HTR-8/SVneo (cell line): ENCODE measurements around the gene KYNU.
"Not testable (repeated sequence)": the region's sequence is repeated elsewhere in the genome, so short reads cannot be mapped to it uniquely, and the experiment has no call there.

Experiments used
- DNase-seq: peaks from one replicate; pipeline ENCODE4 v3.0.0; 2011; ENCODE audit warnings: low spot score, mixed read lengths; ENCODE audit not compliant: insufficient read length
- FAIRE-seq: peaks from 2 replicates; lab custom pipeline; 2011; peaks lifted over from hg19 to GRCh38; lab: Jason Lieb, UNC

KYNU gene

DNA sequence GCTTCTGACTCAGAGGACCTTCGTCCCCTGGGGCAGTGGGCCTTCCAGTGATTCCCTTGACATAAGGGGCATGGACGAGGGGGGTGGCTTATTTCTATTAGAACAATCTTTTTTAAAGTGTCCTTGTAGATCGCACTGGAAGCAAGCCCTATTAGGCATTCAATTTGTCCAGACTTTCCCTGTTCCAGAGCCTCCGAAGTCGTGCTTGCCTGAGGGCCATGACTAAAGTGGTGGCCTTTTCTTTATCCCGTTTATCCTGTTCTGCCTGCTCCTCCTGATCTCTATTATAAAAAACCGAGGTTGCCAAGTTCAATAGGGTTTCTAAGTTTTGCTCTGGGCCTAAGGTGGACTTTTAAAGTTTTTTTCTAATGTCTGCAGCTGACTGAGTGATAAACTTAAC is 26.3 kb downstream of the KYNU start:
- FAIRE-seq, DNase-seq: not testable (repeated sequence)

DNA sequence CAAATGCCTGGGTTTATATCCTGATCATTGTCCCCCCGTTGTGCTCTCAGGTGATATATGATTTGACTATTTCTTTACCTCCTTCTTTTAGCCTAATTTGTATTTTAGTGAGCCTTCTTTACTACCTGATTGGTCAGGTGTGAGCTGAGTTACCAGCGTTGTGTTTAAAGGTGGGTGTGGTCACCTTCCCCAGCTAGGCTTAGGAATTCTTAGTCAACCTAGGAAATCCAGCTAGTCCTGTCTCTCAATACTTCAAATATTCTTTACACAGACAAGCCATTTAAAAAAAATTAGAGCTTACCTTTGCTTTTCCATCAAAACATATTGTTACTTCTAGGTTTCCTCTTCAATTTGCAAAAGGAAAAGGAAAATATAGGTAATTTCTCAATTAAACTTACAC is 30.2 kb downstream of the KYNU start:
- DNase-seq = no peak
- FAIRE-seq = no peak

DNA sequence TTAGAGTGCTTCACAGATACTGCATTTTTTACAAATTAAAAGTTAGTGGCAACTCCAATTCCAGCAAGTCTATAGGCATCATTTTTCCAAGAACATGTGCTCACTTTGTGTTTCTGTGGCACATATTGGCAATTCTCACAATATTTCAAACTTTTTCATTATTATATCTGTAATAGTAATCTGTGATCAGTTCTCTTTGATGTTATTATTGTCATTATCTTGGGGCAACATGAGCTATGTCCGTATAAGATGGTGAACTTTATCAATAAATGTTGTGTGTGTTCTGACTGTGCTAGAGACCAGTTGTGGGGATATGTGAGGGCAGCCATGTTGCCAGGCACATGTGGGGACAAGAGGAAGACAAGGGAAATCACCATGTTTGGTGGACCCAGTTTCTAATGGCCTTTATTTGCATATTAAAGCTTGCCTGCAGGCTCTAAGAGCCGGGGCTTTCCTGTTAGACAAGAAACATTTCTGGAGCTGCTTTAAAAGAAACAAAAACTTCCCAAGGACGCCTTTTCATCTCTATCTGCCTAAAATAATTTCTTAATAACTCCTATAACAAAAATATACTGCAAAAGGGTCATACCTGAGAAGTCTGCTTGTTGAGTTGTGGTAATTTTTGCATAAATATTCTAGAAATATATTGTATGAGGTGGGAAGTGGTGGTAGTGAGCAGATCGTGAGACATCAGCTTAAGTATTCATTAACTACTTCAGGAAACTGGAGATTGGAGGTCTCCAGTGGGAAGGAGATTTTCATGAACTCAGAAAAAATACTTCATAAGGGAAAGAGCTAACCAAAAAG is 37.2 kb downstream of the KYNU start:
- no peak for DNase-seq
- FAIRE-seq = no peak

DNA sequence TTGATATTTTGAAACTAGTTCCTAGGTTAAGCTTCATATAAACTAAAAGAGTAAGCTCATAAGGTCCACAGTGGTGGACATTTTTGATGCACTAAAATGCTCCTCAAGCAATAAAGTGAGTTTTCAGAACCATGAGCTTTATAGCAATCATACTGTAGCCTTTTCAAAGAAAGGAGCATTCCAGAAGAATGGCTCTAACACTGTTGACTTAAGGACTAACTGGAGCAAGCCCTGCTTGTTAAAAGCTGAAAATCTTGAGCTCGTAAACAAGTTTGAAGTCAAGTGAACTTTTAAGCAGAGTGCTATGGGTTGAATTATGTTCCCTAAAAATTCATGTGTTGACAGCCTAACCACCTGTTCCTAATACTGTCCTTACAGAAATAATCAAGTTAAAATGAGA is 38.0 kb downstream of the KYNU start:
- FAIRE-seq (no peak), DNase-seq (no peak)

DNA sequence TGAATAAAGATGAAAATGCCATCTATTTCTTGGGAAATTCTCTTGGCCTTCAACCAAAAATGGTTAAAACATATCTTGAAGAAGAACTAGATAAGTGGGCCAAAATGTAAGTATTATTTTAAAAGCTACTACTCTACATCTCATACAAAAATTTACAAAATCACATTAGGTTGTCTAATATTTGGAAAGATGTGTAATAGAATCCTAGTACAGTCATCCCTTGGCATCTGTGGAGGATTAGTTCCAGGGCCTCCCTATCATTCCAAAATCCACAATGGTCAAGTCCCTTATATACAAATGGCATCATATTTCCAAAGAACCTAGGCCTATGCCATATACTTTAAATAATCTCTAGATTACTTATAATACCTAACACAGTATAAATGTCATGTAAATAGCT is 41.2 kb downstream of the KYNU start:
- DNase-seq (no peak), FAIRE-seq (no peak)

DNA sequence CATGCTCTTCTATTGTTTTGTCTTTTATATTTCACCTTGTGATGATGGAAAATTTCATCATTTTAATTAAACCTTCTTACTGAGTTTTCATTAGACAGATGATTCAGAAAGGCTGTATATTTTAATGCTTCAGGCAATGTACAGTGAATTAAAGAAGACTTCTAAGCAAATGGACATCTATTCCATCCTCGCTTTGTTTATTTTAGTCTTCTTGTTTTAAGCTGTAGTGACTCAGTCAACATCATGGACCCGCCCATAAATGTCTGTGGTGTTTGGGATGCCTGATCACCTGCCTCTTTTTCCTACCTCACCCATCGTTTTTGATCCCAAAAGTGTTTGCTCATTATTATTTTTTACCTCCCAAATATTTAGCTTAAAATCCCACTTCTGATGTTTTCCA is 43.1 kb downstream of the KYNU start:
- FAIRE-seq (no peak), DNase-seq (no peak)

DNA sequence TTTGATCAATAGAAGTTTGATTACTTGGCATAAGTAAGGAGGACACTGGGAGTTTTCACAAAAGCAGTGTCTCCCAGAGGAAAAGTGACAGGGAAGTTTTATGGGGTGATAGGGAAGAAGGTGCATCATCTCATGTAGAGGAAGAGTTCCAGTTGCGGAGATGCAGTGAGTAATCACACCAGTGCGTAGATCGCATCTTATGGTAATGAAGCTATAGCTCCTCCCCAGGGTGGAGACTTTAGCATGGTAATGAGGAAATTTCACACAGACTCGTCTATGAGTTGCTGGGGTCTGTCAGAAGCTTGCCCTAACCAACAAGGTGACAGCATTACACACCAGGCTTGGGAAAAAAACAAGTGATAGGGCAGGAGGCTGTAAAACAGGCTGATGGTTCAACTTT is 49.0 kb downstream of the KYNU start:
- no peak for FAIRE-seq
- no peak for DNase-seq

DNA sequence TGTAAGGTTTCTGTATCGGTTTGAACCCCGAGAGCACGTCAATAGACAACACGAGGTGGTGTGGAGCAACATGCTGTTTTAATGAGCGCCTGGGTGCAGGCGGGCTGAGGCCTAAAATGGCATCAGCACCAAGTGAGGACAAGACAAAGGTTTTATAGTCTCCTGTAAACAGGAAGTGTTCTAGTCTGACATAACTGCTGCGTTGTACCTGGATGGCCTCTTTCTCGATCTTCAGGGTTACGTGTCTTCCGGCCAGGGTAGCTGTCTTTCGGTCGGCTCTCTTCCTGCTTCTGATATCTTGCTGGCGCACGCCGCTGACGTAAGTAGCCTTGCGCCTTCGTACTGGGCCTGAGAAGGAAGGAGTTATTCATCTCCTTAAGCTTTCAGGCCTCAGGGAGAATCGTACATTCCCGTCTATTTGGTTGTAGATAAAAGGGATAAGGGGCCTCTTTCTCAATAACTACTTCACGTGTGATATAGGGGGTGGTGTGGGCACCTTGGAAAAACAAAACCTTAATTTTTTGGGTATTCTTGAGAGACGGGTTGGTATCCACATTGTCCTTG is 53.5 kb downstream of the KYNU start:
- DNase-seq = no peak
- FAIRE-seq = no peak

DNA sequence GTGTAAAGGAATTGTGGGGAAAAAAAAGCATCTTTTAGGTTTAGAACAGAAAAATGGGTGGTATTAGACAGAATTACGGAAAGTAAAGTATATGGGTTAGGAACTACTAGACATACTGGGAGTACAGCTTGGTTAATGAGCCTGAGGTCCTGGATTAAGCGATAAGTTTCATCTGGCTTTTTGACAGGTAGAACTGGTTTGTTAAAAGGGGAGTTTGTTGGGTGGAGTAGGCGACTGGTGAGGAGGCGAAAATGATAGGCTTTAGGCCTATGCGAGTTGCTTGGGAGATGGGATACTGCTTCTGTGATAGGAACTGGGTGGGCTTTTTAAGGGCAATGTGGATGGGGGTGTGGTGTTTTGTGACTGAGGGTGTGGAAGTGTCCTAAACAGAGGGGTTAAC is 56.5 kb downstream of the KYNU start:
- no peak for FAIRE-seq
- no peak for DNase-seq

DNA sequence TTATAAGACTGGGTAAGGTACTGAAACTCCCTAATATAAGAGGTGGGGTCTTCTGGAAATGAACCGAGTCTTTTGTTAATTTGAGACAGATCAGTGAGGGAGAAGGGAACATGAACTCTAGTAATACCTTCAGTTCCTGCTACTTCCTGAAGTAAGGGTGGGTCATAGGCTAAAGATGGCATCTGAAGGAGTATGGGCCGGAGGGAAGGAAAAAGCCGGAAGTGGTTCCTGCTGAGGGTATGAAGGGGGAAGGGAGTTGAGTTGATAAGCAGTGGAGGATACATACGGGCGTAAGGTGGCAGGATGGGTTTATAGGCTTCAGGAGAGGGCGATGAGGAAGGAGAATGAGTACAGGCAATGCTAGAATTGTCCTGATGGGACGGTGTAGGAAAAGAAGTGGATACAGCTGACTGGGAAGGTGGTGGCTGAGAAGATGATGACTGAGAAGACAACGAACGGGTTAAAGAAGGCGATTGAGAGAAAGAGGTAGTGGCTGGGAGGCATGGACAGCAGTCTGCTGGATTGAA is 58.2 kb downstream of the KYNU start:
- no peak for DNase-seq
- no peak for FAIRE-seq

DNA sequence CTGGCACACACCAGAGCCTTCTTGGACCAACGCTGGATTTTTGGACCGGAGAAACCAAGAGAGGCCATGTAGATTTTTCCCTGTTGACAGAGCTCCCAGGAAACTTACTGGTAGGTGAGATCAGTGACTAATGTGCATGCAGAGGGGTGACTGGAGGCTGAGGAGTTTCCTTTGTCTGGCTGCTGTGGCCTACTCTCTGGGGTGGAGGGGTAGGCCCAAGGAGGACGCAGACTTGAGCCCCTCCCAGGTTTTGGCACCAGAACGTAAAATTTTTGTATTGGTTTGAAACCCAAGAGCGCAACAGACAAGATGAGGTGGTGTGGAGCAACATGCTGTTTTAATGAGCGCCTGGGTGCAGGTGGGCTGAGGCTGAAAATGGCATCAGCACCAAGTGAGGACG is 59.2 kb downstream of the KYNU start:
- FAIRE-seq (no peak), DNase-seq (no peak)

DNA sequence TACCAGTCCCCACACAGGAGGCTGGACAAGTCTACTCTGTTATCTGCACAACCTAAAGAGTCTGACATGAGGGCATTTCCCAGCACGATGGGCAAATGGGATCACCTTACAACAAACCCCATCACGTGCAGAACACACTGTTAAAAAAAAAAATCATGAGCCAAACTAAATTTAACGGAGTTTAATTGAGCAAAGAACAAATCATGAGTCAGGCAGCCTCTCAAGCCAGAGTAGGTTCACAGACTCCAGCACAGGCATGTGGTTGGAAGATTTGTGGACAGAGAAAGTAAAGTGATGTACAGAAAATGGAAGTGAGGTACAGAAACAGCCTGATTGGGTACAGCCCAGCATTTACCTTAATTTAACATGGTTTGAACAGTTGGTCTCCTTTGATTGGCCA is 59.9 kb downstream of the KYNU start:
- FAIRE-seq (no peak), DNase-seq (no peak)

DNA sequence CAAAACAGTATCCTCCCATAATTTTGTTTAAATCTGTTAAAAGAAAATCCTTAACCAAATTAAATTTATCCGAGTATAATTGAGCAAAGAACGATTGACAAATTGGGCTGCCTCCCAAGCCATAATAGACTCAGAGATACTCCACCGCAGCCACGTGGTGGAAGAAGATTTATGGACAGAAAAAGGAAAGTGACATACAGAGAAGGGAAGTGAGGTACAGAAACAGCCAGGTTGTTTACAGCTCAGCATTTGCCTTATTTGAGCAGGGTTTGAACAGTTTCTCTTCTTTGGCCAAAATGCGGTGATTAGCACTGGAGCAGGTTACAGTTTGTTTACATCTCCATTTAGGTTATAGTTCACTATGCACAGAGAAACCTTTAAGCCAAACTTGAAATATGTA is 60.8 kb downstream of the KYNU start:
- no peak for FAIRE-seq
- no peak for DNase-seq

DNA sequence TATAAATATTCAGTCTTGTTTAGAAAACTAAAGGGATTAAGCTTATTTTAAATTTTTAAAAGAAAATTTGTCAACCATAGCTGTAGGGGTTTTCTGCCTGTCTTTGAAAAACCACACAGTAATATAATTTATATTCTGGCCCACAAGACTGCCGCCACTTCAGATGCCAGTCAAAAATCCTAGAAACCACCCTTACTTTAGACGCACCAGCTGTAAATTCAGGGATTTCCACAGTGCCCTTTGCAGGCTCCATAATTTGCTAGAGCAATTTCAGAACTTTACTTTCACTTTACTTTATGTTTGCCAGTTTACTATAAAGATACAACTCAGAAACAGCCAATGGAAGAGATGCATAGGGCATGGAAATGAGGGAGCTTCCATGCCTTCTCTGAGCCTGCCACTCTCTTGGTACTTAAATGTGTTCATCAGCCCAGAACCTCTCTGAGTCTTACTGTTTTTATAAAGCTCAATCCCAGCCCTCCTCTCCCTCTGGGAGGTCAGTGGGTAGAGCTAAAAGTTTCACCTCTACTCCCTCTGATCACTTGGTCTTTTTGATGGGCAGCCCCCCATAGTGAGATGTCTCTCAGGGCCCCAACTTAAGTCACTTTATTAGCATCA is 63.3 kb downstream of the KYNU start:
- DNase-seq (no peak), FAIRE-seq (no peak)

DNA sequence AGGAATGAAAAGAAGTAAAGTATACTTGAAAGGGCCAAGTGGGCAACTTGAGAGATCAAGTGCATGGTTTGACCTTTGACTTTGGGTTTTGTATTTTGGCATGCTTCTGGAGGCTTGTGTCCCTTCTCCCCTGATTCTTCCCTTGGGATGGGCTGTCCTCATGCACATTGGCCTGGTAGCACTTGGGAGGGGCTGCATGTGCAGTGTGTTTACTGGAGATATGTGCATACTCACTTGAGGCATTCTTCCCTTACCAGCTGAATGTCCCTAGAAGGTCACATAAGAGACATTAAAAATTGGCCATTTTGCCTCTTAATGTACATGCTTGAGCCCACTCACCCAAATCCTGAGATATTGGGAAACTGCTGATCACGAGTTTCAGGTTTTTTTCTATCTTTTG is 65.2 kb downstream of the KYNU start:
- DNase-seq (no peak), FAIRE-seq (peak; percentile 42)

DNA sequence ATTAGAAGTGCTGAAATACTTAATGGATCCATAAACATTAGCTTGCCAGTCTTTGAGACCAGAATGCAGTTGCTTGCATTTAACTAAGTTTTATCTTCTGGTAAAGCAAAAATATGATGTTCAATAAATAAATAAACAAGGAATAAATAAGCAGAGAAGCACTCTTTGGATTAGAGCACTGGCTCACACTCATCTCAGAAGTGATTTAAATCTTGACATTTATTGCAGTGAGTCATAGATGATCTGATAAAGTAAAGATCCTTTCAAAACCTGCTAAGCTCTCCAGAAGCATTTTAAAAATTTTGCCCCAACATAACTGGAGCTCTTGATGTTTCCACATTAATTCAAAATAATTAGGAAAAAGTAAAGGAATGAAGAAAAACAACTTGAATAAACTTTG is 66.8 kb downstream of the KYNU start:
- DNase-seq = peak; percentile 32
- FAIRE-seq = no peak

DNA sequence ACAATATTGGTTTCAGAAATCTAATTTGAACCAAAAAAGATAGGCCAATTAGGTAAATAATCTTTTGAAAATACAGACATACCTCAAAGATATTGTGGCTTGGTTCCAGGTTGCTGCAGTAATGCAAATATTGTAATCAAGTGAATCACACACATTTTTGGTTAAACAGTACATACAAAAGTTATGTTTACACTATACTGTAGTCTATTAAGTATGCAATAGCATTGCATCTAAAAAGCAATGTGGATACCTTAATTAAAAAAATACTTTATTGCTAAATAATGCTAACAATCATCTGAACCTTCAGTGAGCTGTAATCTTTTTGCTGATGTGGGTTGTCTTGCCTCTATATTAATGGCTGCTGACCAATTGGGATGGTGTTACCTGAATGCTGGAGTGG is 67.3 kb downstream of the KYNU start:
- no peak for FAIRE-seq
- DNase-seq = no peak

DNA sequence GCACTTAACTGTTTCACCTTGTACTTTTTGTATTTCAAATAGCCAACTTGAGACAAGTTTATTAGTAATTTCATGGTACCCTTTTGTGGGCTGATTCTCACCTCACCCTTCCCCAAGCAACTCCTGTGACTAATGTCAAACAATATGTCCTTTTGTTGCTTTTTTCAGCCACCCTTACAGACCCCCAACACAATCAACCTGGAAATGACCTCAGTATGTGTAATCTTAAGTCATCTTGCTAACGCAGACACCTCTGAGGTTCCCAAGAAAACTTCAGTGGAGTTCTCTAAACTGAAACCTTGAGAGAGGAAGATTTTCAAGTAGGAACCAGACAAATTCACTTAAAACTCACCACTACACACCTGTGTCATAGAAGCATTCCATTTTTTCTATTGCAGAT is 69.5 kb downstream of the KYNU start:
- DNase-seq (no peak), FAIRE-seq (no peak)

DNA sequence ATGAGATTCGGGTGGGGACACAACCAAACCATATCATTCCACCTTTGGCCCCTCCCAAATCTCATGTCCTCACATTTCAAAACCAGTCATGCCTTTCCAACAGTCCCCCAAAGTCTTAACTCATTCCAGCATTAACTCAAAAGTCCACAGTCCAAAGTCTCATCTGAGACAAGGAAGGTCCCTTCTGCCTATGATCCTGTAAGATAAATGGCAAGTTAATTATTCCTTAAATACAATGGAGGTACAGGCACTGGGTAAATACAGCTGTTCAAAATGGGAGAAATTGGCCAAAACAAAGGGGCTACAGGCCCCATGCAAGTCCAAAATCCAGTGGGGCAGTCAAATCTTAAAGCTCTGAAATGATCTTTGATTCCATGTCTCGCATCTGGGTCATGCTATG is 71.3 kb downstream of the KYNU start:
- not testable (repeated sequence) for DNase-seq, FAIRE-seq

DNA sequence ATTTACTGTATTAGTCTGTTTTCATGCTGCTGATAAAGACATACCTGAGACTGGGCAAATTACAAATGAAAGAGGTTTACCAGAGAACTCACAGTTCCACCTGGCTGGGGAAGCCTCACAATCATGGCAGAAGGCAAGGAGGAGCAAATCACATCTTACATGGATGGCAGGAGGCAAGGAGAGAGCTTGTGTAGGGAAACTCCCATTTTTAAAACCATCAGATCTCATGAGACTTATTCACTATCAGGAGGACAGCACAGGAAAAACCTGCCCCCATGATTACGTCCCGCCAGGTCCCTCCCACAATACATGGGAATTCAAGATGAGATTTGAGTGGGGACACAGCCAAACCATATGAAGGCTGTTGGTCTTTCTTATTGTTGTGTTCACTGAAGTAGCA is 72.9 kb downstream of the KYNU start:
- FAIRE-seq, DNase-seq: not testable (repeated sequence)

DNA sequence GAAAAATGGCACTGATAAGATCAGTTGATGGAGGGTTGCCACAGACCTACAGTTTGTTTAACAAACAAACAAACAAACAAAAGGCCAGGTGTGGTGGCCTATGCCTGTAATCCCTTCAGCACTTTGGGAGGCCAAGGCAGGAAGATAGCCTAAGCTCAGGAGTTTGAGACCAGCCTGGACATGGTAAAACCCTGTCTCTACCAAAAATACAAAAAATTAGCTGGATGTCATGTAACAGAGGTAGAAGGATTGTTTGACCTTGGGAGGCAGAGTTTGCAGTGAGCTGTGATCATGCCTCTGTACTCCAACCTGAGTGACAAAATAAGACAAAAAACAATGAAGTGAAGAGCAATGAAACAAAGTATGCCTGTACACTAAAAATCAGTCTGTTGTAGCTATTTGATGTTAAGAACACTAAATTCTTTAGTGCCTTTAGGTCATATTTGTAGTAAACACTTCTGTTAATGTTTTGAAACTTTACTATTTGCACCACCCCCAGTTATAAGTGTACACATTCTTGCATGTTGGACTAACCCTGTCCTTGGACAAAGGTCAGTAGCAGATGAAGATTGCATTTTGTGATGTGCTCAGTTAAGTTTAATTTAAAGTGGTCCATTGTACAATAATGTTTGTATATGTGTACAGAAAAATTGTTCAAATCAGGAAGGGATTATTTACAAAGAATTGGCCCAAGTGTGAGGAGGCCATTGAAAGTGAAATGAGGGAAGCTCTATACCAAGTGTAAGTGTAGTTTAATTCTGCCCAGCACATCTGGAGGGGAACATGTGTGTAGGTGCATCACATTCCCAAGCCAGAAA is 73.9 kb downstream of the KYNU start:
- FAIRE-seq (no peak), DNase-seq (no peak)
